ENCODE measurements around the gene ATP11B. TPM values are rescaled to one million over a fixed set of nuclear protein-coding genes. Genes with fewer than 3 reads are reported as not detected.

Gene ATP11B
- total RNA-seq, 1 donor from 2014 or later, result 40.6 TPM

DNA sequence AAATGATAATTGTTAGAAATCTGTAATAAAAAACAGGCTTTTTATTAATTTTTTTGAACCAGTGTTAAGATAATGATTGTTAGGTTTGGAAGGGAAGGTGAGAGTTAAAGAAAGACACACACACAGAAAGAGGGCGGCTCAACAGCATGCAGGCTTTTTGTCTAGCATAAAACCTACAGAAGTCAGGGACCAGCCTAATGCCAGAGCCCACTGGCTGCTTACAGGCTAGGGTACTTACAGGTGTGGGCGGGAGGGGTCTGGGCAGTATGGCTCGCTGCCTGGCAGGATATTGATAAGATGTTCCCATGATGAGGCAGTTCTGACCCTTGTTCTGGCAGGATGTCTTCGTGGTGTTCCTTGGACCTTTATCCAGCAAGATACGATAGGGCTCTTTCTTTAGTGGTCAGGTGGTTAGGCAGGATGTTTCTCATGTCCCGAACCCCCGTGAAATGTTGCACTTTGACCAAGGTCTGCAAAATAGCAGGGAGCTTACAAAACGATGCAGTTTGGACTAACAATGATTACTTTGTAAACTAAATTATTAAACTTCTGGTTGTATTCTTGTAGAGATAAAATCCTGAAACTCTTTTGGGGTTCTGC, 102.3 kb downstream of the ATP11B start:
- intact Hi-C loops (cut with DNase I), result no loop called here
- no peak for DNase-seq (ENCODE audit: low spot score)

DNA sequence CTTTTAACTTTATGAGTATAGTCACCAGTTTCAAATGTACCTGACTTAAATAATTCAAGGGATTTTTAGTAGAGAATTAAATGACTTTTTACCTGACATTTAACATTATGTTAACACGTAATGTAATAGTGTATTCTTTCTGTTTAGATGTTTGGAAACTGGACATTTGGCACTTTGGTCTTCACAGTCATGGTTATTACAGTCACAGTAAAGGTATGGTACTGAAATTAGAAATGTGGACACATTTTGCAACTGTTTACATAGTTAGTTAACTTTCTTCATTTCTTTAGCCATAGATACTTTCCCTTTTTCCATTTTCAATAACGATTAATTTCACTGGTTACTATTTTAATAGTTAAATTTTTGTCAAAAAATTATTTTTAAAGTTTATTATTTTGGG, 103.2 kb downstream of the ATP11B start:
- no peak for DNase-seq (ENCODE audit: low spot score)
- intact Hi-C loops (cut with DNase I), result no loop called here

DNA sequence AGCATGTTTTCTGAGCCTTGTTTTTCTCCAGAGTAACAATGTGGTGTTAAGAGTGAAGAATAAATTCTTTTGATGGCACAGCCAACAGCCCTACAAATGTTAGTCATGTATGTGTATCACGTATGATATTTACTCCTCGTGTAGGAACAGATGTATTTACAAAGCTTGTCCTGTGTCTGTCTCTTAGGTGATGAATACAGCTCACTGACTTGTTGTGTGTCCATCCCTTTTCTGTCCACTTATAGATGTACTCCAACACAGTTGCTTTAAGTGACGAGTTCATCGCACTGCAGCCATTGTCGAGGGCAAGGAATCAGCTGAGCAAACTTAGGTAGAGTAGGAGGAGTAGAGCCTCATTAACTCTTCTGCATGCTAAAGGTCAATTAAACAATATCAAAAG, 108.9 kb downstream of the ATP11B start:
- intact Hi-C loops (cut with DNase I), result no loop called here
- no peak for DNase-seq (ENCODE audit: low spot score)

DNA sequence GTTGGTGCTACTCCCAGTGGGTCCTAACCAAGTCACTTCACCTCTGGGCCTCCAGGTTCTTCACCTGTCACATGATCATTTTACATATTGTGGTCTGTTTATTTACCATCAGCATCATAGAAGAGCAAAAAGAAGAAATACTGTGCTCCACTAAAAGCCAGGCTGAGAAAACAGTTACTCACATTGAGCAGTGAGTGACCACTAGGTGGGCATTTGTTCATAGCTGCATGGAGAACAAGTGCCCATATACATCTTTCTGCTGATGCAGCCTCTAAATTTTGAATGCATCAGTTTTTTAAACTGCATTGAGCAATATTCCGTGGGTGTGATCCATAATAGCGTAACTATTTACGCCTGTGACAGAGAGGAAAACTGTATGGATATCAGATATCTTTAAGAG, 110.9 kb downstream of the ATP11B start:
- intact Hi-C loops (cut with DNase I), result no loop called here
- no peak for DNase-seq (ENCODE audit: low spot score)

DNA sequence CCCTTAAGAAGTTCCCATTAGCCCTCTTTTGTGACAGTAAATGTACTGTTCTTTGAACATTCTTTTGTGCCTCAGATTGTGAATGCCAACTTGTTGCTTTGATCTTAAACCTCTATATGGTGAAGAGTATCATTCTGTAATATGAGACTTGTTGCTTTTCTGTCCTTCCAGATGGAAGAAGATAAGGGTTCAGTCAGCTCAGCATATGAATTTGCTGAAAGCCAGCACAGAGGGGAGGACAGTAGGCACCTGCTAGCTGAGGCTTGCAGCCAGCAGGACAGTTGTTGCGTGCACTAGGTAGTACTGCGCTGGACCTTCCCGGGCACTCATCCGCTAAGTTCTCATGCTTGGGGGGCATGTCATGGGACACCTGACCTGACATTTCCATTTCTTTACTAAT, 112.3 kb downstream of the ATP11B start:
- no peak for DNase-seq (ENCODE audit: low spot score)
- intact Hi-C loops (cut with DNase I), result no loop called here

DNA sequence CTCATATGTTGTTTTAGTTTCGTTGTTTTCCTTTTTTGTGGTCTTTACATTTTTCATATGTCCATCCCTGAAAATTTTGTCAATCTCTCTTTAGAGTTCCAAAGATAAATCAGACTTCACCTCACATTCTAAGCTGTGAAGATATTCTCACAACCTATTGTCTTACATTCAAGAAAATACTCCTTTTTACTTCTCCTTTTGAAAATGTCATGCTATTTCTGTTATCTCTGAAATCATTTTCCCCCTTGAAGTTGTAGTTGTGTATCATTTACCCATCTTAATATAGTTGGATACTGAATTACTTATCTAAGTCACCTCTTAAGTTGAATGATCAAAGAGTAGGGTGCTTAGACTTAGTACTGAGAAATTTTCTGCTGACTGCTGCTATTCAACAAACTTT, 112.7 kb downstream of the ATP11B start:
- intact Hi-C loops (cut with DNase I), result no loop called here
- no peak for DNase-seq (ENCODE audit: low spot score)

DNA sequence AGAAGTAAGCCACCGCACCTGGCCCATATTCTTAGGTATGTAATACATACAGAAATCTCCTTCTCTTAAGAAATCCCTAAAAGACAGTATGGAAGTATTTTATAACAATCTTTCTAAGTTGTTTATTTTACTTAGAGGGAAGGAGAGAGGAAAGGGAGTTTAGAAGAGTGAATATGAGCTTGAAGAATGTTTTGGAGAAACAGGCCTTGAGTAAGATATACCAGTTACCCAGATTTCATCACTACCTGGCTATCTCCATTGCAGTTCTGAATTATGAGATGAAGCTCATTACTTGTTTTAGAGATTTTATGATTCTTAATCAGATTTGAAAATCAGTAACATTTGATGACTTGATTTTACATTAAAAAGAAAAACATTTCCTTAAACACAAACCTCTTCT, 115.2 kb downstream of the ATP11B start:
- DNase-seq (ENCODE audit: low spot score), result no peak
- intact Hi-C loops (cut with DNase I), result no loop called here

DNA sequence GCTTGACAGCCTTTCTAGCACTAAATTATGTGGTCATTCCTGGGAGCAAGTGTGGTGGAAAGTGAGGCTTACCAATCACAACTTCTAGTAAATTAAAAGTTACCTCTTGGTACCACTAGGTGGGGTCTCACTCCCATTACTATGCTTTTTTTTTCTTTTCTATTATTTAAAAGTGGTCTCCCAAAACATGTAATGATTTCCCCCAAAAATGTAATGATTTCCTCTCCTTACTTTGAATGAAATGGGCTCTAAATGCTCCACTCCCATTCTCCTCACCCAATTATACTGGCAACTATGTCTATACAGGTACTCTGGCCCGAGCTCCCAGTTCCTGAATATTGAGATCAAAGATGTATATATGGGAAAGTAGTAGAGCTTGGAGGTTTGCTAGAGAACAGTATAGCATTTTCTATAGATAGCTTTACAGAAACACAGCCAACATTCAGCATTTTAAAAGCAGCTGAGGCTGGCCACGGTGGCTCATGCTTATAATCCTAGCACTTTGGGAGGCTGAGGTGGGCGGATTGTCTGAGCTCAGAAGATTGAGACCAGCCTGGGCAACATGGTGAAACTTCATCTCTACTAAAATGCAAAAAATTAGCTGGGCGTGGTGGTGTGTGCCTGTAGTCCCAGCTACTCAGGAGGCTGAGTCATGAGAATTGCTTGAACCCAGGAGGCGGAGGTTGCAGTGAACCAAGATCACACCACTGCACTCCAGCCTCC, 116.2 kb downstream of the ATP11B start:
- DNase-seq (ENCODE audit: low spot score), result no peak
- intact Hi-C loops (cut with DNase I), result no loop called here

DNA sequence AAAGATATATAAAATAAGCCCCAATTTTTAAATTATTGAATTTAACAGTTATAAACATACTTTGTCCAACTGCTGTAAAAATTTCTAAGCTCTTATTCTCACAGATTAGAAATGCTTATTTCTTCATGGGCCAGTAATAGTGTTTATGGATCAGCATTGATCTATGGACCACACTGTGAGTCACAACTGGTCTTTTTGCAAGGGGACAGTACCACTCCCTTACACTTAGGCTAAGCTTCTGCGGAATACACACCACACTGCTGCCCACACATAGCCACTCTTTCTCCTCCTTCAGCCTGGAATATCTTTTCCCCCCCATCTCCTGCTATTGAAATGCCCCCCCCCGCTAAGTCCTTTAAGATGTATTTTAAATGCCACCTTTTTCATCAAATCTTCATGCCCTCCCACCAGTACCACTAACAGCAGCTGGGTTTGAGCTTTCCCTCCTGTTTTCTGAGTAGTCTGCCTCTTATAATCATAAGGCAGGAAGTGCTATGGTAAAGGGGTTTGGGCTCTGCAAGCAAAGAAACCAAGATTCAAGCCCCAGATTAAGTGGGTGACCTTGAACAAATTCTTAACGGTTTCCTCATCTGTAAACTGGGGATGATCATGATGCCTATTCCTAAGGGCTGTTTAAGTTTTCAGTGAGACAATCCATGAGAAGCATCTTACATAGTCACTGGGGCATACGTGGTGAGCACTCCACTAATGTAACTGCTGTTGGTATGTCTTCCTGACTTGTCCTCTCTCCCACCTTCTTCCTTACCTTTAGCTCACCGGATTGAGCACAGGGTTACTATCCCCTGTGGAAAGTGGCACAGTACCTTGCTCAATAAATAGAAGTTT, 117.9 kb downstream of the ATP11B start:
- DNase-seq (ENCODE audit: low spot score), result no peak
- intact Hi-C loops (cut with DNase I), result no loop called here

DNA sequence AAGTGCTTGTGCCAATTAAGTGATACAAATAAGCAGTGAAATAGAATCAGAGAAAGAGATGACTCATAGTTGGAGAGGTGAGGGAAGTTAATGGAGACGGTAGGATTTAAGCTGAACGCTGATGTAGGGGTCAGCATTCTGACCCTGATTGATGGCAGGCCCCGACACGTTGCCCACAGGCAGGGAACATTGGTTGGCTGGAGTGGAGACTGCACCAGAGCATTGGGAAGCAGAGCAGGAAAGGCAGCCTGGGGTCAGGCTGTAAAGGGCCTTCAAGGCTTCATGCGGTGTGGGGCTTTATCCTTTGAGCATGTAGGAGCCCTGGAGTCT, 118.4 kb downstream of the ATP11B start:
- no peak for DNase-seq (ENCODE audit: low spot score)
- intact Hi-C loops (cut with DNase I), result no loop called here

DNA sequence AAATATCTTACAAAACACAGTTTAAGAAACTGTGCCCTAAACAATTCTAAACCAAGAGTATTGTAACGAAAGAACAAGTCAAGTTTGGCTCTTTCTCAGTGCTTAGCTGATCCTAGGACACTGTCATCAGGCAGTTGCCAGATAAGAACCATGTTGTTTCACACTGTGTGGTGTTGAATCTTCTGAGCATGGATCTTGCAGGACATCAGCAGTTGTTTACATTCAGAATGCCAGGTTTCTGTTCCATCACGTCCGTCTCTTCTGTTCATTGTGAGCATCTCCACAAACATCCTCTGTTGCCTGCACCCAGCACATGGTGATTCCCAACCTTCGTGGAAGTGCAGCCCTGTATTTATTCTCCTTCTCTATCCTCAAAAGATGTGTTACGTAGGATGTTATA, 119.2 kb downstream of the ATP11B start:
- no peak for DNase-seq (ENCODE audit: low spot score)
- intact Hi-C loops (cut with DNase I), result no loop called here

DNA sequence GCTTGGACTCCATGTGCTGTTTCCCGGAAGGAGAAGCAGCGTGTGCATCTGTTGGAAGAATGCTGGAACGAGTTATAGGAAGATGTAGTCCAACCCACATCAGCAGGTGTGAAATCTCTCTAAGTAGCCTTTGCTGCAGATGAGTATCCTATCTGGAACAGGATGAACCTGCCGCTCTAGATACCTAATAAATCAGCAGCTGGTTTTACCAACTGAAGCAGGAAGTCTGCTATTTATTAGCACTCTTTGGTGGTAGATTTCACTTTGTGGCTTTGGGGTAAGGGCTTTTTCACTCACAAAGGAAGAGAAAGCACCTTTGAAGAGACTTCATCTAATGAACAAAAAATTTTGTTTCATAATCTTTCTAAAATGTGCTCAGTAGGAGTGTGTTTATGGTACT, 120.6 kb downstream of the ATP11B start:
- intact Hi-C loops (cut with DNase I), result no loop called here
- no peak for DNase-seq (ENCODE audit: low spot score)

DNA sequence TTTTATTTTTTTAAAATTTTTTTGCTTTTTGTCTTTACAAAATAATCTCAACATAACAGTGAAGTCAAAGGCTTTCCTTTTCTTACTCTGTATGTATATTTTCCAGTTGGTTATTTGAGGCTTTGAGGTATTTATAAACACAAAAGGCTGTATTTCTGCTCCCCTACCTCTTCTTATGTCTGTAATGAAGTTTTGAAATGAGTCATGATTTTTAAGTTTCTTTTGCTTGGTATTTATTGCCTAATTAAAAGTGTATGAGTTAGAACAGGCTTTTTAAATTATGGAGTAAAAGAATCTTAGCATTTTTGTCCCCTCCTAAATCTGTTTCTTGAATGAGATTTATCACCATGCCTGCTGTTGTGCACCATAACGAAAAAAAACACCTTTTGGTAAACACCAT, 121.0 kb downstream of the ATP11B start:
- intact Hi-C loops (cut with DNase I), result no loop called here
- no peak for DNase-seq (ENCODE audit: low spot score)

DNA sequence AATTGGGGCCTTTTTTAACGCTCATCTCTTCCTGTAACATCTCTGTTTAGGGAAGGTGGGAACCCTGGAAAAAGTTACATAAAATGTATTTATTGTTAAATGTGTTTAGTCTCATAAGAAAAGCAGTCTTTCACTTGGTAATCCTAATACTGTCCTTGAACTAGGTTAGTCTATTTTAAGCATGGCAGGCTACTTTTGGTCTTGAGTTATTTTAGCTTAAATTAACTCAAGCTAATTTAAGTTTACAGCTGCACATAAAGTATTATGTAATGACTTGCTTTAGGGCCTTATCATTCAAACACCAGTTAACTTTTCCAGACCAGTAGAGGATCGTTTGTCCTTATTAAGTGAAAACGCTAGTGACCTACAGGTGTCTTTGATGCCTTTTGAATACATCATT, 123.8 kb downstream of the ATP11B start:
- intact Hi-C loops (cut with DNase I), result no loop called here
- DNase-seq (ENCODE audit: low spot score), result no peak

DNA sequence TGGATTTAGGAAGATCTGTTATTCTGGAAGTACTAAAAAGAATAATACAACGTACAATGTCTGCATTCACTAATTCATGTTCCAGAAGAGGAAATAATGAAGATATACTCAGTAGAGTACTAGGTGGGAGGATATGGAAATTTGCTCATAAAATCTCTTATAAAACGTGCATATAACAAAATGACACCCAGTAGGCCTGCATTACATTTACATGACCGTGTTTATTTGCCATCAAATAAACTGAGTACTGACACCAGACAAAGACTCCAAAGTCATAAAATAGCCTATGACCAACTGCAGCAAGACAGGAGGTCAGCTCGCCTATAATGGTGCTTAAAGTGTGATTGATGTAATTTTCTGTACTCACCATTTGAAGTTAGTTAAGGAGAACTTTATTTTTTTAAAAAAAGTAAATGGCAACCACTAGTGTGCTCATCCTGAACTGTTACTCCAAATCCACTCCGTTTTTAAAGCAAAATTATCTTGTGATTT, 126.6 kb downstream of the ATP11B start:
- intact Hi-C loops (cut with DNase I), result no loop called here
- DNase-seq (ENCODE audit: low spot score), result no peak

DNA sequence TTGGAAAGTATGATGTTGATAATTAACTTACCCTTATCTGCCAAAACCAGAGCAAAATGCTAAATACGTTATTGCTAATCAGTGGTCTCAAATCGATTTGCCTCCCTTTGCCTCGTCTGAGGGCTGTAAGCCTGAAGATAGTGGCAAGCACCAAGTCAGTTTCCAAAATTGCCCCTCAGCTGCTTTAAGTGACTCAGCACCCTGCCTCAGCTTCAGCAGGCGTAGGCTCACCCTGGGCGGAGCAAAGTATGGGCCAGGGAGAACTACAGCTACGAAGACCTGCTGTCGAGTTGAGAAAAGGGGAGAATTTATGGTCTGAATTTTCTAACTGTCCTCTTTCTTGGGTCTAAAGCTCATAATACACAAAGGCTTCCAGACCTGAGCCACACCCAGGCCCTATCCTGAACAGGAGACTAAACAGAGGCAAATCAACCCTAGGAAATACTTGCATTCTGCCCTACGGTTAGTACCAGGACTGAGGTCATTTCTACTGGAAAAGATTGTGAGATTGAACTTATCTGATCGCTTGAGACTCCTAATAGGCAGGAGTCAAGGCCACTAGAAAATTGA, 127.3 kb downstream of the ATP11B start:
- DNase-seq (ENCODE audit: low spot score), result no peak
- intact Hi-C loops (cut with DNase I), result no loop called here

DNA sequence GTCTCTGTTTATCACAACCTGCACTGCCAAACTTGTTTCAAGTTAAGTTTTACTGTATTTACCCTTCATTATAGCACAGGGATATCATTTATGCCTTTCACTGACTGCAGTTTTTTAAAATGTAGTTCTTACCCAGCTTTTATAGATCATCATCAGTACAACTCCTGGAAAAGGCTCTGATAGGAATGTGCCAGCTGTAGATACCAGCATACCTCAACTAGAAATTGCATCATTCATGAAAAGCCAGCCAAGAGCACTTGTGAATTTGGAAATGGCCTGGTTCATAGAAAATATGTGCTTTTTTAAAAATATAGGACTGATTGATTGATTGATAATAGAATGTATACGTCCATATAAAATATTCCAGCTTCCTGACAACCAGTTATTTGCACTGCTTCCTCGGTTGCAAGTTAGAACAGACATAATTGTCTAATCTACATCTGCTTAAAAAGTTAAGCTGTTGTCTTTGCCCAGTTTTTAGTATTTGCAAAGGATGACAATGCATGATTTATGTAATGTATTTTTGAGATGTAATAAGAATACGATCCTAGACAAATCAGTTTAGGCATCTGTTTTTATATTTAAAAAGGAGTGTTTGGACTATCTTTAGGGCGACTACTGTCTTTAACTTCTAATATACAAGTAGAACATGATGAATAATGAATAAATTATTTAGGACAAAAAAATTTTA, 128.5 kb downstream of the ATP11B start:
- intact Hi-C loops (cut with DNase I), result no loop called here

DNA sequence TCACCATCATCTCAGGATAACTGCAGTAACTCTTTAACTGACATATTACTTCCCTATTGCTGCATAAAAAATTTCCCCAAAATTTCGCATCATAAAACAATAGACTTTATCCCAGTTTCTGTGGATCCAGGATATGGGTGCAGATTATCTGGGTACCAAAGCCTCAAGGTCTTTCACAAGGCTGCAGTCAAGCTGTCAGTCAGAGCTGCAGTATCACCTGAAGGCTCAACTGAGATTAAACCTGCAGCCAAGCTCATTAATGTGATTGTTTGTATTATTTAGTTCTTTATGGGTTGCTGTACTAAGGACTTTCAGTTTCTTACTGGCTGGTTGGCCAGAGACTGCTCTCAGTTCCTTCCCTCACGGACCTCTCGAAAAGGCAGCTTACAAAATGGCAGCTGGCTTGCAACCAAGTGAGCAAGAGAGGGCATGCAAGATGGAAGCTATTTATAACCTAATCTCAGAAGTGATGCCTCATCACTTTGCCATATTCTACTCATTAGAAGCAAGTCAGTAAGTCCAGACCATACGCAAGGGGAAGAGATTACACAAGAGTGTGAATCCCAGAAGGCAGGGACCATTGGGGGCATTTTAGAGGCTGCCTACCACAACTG, 132.1 kb downstream of the ATP11B start:
- DNase-seq (ENCODE audit: low spot score), result no peak
- intact Hi-C loops (cut with DNase I), result no loop called here

More for the DNA sequence above, 128.5 kb downstream of the ATP11B start:
- DNase-seq (ENCODE audit: low spot score), result no peak

DNA sequence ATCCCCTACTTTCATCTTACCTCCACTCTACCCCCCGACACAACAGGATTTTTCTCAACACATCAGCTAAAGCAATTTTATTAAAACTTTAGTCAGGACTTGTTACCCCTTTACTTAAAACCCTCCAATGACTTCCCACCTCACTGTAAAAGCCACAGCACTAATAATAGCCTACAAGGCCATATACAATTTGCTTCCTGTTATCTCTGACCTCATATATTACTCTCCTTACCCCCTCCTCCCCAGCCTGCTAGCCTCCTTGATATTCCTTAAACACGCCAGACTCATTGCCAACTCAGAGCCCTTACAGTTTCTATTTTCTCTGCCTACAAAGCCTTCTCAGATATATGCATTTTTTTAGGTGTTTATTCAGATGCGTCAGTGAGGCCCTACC, 132.6 kb downstream of the ATP11B start:
- no peak for DNase-seq (ENCODE audit: low spot score)
- intact Hi-C loops (cut with DNase I), result no loop called here

DNA sequence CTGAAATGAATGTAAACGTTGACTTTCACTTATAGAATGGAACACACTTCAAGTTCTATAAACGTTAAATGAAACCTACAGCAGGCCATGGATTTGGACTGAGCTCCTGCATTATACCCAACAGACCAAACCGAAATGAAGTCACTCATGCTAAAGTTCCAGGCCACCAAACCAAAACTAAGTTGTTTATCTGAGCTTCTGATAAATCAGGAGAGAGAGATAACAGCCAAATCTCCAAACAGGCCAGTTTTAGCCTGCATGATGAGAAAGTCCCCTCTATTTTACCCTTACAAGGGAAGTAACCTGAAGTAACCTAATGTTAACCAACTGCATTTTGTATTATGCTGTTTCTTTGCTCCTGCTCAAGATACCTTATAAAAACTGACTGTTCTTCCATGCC, 142.5 kb downstream of the ATP11B start:
- intact Hi-C loops (cut with DNase I), result no loop called here
- DNase-seq (ENCODE audit: low spot score), result no peak

Measured in cardiac septum (tissue), 1 donor.